ENCODE data around the gene AMD1. TPM values are rescaled to one million over a fixed set of nuclear protein-coding genes. Genes with fewer than 3 reads are reported as not detected.

The AMD1 gene
- total RNA-seq, 1 donor from 2014 or later, result 63.6 TPM

DNA sequence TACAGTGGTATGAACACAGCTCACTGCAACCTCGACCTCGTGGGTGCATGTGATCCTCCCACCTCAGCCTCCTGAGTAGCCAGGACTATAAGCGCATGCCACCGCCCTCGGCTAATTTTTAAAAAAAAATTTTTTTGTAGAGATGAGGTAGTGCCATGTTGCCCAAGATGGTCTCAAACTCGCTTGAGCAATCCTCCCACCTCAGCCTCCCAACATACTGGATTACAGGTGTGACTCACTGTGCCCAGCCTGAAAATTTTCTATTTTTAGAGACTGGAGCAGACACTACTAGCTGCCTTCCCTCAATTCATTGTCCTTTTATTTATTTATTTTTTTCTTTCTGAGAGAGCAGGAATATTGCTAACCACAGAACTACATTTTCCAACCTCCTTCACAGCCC lies 63.6 kb downstream of the AMD1 start:
- no peak for DNase-seq (ENCODE audit: low spot score)

DNA sequence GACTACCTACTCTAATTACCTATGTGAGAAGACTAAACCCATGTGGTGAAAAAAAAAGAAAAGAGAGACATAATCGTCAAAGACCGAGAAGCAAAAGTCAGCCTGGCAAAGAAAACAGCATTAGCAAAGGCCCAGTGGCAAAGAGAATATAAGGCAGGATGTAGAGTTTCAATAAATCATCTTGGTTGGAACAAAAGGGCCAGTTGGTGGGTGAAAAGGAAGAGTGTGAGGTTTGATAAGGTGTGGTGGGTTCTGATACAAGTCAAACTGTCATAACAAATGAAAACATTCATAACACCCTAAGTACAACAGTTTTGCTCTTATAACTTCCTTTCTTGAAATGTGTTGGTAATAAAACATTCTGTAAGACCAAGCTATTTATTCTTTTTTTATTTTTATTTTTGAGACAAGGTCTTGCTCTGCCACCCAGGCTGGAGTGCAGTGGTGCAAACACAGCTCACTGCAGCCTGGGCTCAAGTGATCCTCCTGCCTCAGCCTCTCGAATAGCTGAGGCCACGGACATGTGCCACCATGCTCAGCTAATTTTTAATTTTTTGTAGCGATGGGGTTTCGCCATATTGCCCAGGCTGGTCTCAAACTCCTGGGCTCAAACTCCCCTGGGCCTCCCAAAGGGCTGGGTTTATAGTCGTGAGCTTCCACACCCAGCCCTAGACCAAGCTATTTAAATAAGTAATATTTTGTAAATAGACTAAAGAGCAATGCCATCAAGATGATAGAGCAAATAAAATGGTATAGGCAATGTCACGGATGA lies 65.0 kb downstream of the AMD1 start:
- DNase-seq (ENCODE audit: low spot score), result no peak

DNA sequence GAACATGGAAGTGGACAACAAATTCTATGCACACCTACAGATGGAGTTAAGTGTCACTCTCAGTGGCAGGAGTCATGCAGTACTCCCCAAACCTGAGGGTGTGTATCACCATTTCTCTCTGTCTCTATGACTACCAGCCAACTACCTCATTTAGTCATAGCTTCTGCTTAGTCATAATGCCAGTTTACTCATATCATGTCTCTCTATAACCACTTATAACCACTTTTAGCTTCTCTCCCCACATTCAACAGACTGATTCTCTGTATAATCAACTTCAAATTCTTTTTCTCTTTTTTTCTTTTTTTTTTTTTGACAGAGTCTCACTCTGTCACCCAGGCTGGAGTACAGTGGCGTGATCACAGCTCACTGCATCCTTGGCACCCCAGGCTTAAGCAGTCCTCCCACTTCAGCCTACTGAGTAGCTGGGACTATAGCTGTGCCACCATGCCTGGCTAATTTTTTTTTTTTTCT lies 70.1 kb downstream of the AMD1 start:
- DNase-seq (ENCODE audit: low spot score), result no peak

Other genes with a start within 250 kb of the AMD1 start
- 12.4 TPM for gene CDK19, start 59.3 kb upstream of the AMD1 start, total RNA-seq
- 70.8 TPM for gene GTF3C6, start 83.9 kb downstream of the AMD1 start, total RNA-seq
- gene RPF2, start 107.3 kb downstream of the AMD1 start, total RNA-seq, result 33.0 TPM
- 1.8 TPM for gene SLC16A10, start 212.7 kb downstream of the AMD1 start, total RNA-seq

Measured in ureter (tissue), 1 donor.